IPS-18a (cell line): Measurements from ENCODE around the gene NAA60.
"Not testable (repeated sequence)": the region's sequence is repeated elsewhere in the genome, so short reads cannot be mapped to it uniquely, and the experiment has no call there.

Experiments
- H3K27ac ChIP-seq: one replicate; pipeline ENCODE4 v1.5.1; 2013; ENCODE audit warnings: low read length
- H3K27me3 ChIP-seq: one replicate; pipeline ENCODE4 v1.6.1; 2013; ENCODE audit warnings: mild to moderate bottlenecking, low read length; ENCODE audit not compliant: control insufficient read depth, insufficient read depth
- H3K36me3 ChIP-seq: one replicate; pipeline ENCODE4 v1.6.1; 2013; ENCODE audit warnings: low read depth, low read length; ENCODE audit not compliant: control insufficient read depth
- H3K4me1 ChIP-seq: one replicate; pipeline ENCODE4 v1.6.1; 2013; ENCODE audit warnings: low read depth, low read length; ENCODE audit not compliant: control insufficient read depth
- H3K4me3 ChIP-seq: one replicate; pipeline ENCODE4 v1.5.1; 2013; ENCODE audit warnings: low read length
- H3K9ac ChIP-seq: one replicate; pipeline ENCODE4 v1.6.1; 2013; ENCODE audit warnings: mild to moderate bottlenecking, low read length, moderate library complexity
- H3K9me3 ChIP-seq: one replicate; pipeline ENCODE4 v1.6.1; 2013; ENCODE audit warnings: low read depth, low read length; ENCODE audit not compliant: control insufficient read depth

Gene NAA60

DNA sequence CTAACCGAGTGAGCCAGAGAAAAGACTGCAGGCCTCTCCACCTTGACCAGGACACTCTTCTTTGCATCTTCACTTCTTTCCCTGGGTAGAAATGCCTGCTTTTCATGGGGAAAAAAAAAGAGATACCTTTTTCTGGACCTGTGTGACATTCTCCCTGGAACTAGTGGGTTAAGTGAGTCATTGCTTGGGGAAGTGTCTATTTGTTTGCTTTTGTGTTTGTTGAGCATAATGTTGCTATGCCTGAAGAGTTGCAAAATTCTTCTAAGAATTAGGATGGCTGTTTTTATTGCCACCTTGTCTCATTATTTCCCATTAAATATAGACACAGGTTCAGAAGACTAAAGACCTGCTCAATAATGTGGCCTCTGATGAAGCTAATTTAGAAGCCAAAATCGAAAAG is 76.1 kb downstream of the NAA60 start:
- no peaks in the 10 kb centered on the region for H3K4me1 ChIP-seq
- peaks cover 11% of the 10 kb centered on the region for H3K36me3 ChIP-seq
- no peak overlapping the region for H3K27ac ChIP-seq
- H3K27me3 ChIP-seq = no peaks in the 10 kb centered on the region
- H3K9ac ChIP-seq = no peak overlapping the region
- H3K4me3 ChIP-seq = no peak overlapping the region
- no peaks in the 10 kb centered on the region for H3K9me3 ChIP-seq

DNA sequence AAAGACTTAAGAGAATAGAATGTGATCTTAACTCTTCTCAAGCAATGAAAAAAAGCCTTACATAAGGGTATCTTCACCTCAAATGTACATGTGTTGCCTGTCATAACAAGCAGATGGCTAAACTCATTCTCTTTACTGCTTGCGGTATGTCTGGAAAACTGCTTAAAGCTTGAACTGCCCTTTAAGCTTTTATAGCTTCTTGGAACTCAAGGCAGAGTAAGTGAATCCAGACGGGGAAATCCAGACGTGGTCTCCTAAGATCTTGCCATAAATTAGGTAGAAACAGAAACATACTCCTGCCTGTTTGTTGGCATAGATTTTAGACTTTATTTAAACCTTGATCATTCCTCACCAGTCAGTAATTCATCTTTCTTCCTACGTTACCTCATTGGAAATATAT is 76.9 kb downstream of the NAA60 start:
- Histone ChIP-seq H3K27ac (no peak overlapping the region), H3K9ac (no peak overlapping the region), H3K4me3 (no peak overlapping the region)

DNA sequence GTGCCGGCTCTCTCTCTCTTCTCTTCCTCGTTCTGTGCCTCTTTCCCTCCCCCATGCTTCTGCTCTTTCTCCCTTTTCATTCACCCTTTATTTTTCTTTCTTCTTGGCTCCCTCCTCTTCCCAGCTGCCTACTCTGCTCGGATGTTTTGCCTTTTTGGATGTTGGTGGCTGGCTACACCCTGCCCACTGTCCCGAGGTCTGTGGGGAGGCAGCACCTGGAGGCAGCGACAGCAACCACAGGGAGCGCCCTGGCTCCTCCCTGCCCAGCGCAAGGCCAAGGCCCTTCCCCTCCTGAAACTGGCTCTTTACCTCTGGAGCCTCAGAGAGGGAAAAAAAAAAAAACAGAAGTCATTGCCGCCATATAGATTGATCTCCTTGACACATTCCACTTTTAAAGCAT is 77.4 kb downstream of the NAA60 start:
- no peak overlapping the region for H3K27ac ChIP-seq
- H3K9ac ChIP-seq = no peak overlapping the region
- peaks cover 11% of the 10 kb centered on the region for H3K36me3 ChIP-seq
- no peaks in the 10 kb centered on the region for H3K27me3 ChIP-seq
- no peak overlapping the region for H3K4me3 ChIP-seq
- H3K9me3 ChIP-seq = no peaks in the 10 kb centered on the region
- H3K4me1 ChIP-seq = no peaks in the 10 kb centered on the region

More for the DNA sequence above, 76.9 kb downstream of the NAA60 start:
- H3K27me3 ChIP-seq = no peaks in the 10 kb centered on the region
- no peaks in the 10 kb centered on the region for H3K4me1 ChIP-seq
- H3K9me3 ChIP-seq = no peaks in the 10 kb centered on the region
- peaks cover 11% of the 10 kb centered on the region for H3K36me3 ChIP-seq

DNA sequence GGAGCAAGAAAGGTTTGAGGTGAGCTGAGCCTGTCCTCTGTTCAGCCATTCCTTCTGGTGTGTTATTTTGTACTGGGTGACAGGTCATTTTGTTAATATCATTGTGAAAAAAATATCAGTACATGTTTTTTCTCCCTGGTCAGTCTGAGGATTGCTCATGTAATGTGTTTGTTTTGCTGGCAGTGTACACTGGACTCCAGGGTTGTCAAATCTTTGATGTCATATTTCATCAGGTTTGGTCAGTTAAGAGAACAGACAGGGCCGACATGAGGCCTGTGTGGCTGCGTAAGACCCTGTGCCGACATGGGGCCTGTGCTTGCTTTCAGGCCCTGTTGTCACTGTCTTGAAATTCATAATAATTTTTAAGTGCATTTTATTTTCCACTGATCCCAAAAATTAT is 79.8 kb downstream of the NAA60 start:
- Histone ChIP-seq H3K27me3 (no peaks in the 10 kb centered on the region), H3K9me3 (no peaks in the 10 kb centered on the region), H3K9ac (no peak overlapping the region), H3K4me1 (no peaks in the 10 kb centered on the region), H3K4me3 (no peak overlapping the region), H3K27ac (no peak overlapping the region), H3K36me3 (peaks cover 11% of the 10 kb centered on the region)

DNA sequence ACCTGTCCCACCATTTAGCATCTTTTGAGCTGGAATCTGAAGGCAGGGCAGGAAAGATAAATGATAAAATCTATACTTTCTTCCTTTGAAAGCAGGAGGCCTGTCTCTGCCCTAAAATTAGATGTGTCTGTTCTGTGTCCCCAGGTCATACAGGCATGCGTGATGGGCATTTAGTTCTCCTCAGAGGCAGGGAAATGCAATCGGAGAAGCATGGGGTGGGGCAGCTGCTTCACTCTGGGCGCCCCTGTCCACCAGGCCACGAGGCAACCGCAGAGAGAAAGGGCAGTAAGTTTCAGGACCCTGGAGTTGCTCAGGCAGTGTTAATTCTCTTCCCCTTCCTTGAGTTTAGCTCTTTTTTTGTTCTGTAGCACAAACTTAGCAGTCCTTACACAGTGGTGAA is 82.5 kb downstream of the NAA60 start:
- no peaks in the 10 kb centered on the region for H3K4me1 ChIP-seq
- peaks cover 11% of the 10 kb centered on the region for H3K36me3 ChIP-seq
- no peaks in the 10 kb centered on the region for H3K9me3 ChIP-seq
- H3K27ac ChIP-seq = no peak overlapping the region
- no peak overlapping the region for H3K9ac ChIP-seq
- no peaks in the 10 kb centered on the region for H3K27me3 ChIP-seq
- H3K4me3 ChIP-seq = no peak overlapping the region

DNA sequence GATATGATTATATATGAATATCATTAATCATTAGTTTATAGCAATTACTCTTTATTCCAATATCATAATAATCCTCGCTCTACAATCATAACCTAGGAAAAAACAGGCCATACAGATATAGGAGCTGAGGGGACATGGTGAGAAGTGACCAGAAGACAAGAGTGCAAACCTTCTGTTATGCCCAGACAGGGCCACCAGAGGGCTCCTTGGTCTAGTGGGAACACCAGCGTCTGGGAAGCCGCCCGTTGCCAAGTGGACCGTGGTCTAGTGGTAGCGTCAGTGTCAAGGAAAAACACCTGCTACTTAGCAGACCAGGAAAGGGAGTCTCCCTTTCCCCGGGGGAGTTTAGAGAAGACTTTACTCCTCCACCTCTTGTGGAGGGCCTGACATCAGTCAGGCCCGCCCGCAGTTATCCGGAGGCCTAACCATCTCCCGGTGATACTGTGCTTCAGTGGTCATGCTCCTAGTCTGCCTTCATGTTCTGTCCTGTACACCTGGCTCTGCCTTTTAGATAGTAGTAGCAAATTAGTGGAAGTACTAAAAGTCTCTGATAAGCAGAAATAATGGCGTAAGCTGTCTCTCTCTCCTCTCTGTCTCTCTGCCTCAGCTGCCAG is 83.8 kb downstream of the NAA60 start:
- not testable (repeated sequence) for H3K4me3 ChIP-seq, H3K9ac ChIP-seq, H3K9me3 ChIP-seq, H3K27ac ChIP-seq, H3K27me3 ChIP-seq, H3K4me1 ChIP-seq
- peaks cover 11% of the 10 kb centered on the region for H3K36me3 ChIP-seq

DNA sequence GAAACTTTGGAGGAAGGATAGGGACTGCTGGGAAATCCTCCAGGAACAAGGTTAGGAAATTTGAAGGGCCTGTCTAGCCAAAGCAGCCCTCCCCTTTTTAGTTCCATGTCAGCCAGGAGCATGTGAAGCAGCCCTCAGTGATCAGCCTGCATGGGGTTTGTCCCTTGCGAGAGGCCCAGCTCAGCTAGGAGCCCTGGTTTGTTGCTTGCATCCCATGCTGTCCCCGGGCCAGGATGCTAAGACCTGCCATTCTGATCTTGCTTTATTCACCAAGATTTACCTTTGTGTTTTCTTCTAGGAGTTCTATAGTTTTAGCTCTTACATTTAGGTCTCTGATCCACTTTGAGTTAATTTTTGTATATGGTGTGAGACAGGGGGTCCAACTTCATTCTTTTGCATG is 84.9 kb downstream of the NAA60 start:
- Histone ChIP-seq H3K27ac (no peak overlapping the region), H3K4me3 (no peak overlapping the region), H3K9me3 (no peaks in the 10 kb centered on the region), H3K27me3 (no peaks in the 10 kb centered on the region), H3K36me3 (peaks cover 13% of the 10 kb centered on the region), H3K4me1 (no peaks in the 10 kb centered on the region), H3K9ac (no peak overlapping the region)

DNA sequence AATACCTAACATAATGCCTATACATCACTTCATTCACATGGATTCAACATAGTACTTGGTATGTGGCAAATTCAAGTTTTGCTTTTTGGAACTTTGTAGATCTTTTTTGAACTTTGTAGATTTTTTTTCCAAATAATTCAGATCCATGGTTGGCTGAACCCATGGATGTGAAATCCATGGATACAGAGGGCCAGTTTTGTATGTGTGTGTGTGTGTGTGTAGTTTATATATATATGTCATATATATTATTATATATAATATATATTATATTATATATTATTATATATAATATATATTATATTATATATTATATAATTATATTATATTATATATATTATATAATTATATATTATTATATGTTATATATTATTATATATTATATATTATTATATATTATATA is 85.7 kb downstream of the NAA60 start:
- Histone ChIP-seq H3K9me3 (no peaks in the 10 kb centered on the region), H3K36me3 (peaks cover 12% of the 10 kb centered on the region)

DNA sequence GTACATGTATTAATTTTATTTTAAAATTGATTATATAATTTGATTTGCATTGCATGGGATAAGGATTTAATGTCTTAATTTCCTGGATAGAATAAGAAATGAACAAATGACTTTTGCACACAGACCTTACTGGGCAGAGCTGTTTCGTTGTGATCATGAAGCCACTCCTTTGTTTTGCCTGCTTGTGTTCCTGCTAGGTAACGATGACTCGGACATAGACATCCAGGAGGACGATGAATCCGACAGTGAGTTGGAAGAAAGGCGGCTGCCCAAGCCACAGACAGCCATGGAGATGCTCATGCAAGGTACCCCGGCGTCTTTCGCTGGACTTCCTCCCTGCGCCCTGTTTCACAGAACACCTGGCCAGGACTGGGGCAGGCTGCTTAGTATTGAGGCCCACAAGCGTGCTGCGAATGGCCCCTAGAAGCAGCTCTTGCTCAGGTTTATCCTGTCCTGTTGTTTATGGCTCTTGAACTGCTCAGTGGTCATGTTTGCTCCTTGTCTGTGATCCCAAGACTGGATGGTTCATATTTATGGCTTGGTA is 87.0 kb downstream of the NAA60 start:
- Histone ChIP-seq H3K9ac (no peak overlapping the region), H3K27me3 (no peaks in the 10 kb centered on the region)

More for the DNA sequence above, 85.7 kb downstream of the NAA60 start:
- H3K27me3 ChIP-seq = no peaks in the 10 kb centered on the region
- no peak overlapping the region for H3K4me3 ChIP-seq
- no peak overlapping the region for H3K9ac ChIP-seq
- H3K27ac ChIP-seq = no peak overlapping the region
- no peaks in the 10 kb centered on the region for H3K4me1 ChIP-seq

DNA sequence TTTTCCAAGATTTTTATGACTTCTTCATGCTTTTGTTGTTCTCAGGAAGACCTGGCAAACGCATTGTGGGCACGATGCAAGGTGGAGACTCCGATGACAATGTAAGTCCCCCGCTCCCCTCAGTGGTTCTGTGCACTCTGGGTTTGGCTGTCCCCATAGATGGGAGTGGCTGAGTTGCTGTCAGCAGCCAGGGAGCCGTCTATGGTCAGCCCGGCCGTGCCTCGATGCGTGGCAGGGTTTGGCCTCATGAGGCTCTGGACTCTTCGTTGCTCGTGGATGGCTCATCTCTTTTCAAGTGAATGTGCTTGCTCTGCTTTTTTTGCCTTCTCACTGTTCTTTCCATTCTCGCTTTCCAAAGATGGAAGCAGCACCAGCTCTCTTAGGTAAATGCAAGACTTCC is 89.3 kb downstream of the NAA60 start:
- H3K36me3 ChIP-seq = peaks cover 12% of the 10 kb centered on the region
- no peak overlapping the region for H3K9ac ChIP-seq
- H3K9me3 ChIP-seq = no peaks in the 10 kb centered on the region
- no peaks in the 10 kb centered on the region for H3K27me3 ChIP-seq
- H3K27ac ChIP-seq = no peak overlapping the region
- no peaks in the 10 kb centered on the region for H3K4me1 ChIP-seq
- no peak overlapping the region for H3K4me3 ChIP-seq

More for the DNA sequence above, 87.0 kb downstream of the NAA60 start:
- no peak overlapping the region for H3K27ac ChIP-seq
- H3K4me1 ChIP-seq = no peaks in the 10 kb centered on the region
- peaks cover 12% of the 10 kb centered on the region for H3K36me3 ChIP-seq
- no peak overlapping the region for H3K4me3 ChIP-seq
- H3K9me3 ChIP-seq = no peaks in the 10 kb centered on the region

DNA sequence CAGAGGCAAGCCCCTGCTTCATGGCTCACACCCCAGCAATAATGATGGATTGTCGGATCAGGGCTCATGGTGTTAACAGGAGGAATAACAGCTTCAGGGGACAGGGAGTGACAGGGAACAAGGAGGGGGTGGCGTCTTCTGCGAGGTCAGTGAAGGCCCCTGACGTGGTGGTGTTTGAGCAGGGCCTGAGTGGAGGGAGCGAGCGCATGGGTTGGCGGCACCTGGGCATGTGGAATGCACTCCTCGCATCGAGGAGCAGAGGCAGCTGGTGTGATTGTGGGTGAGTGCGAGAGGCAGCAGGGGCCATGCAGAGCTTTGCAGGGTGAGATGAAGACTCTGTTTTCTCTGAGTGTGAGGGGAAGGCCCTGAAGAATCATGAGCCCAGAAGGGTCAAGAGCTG is 90.6 kb downstream of the NAA60 start:
- Histone ChIP-seq H3K9ac (no peak overlapping the region), H3K27ac (no peak overlapping the region), H3K36me3 (peaks cover 16% of the 10 kb centered on the region), H3K9me3 (no peaks in the 10 kb centered on the region), H3K4me3 (no peak overlapping the region), H3K27me3 (no peaks in the 10 kb centered on the region), H3K4me1 (no peaks in the 10 kb centered on the region)

DNA sequence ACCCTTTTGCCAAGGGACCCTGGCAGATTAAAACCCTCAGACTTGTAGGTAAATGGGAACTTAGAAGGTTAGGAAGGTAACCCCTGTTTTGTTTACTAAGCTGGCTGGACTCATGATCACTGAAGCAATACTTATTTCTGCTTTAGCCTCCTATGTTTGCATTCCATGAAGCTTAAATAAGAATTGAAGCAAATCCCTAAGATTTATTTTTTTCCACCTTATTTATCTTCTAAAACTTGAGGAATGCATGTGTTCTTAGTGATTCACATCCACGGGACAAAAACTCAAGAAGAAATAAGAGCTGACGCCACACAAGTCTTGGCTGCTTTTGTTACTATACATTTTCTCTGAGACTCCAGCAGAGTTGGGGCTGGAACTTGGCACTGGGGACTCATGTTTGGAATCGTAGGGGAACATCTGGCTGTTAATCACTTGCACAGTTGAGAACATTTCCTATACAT is 92.8 kb downstream of the NAA60 start:
- Histone ChIP-seq H3K9me3 (no peaks in the 10 kb centered on the region), H3K4me3 (no peak overlapping the region), H3K36me3 (peaks cover 16% of the 10 kb centered on the region), H3K27ac (no peak overlapping the region), H3K27me3 (no peaks in the 10 kb centered on the region), H3K4me1 (no peaks in the 10 kb centered on the region), H3K9ac (no peak overlapping the region)
